IMR-90 (cell line): ENCODE data around the gene PRXL2C. TPM values are rescaled to one million over a fixed set of nuclear protein-coding genes. Genes with fewer than 3 reads are reported as not detected.

Experiments used
- ATAC-seq: fragments of 200-7000 bp; cut with Tn5 transposase; 2 replicates; pipeline ENCODE4 v1.9.1; 2020; ENCODE audit warnings: low read depth, mild to moderate bottlenecking, moderate library complexity
- BruUV-seq: library from RNA; stranded (reverse); fragments of 400-500 nt; replicated peaks from 2 replicates; lab custom pipeline; 2021; lab: Mats Ljungman, UMichigan
- CTCF ChIA-PET: fragments of 300-600 bp; formaldehyde crosslinking; extraction: SDS; loops from one replicate; lab custom pipeline; 2021; ENCODE audit warnings: antibody characterized with exemption; lab: Yijun Ruan, JAX
- POLR2A ChIA-PET: fragments of 300-600 bp; sonication (Branson Sonifier 250); formaldehyde crosslinking; loops from one replicate; lab custom pipeline; 2022; ENCODE audit warnings: antibody characterized with exemption; ENCODE audit not compliant: unreplicated experiment; lab: Charles Lee
- DNase-seq: peaks from one replicate; pipeline ENCODE4 v3.0.0; 2013
- H2AFZ ChIP-seq: replicated peaks from 2 replicates; pipeline ENCODE3; 2013; ENCODE audit warnings: low read length, mild to moderate bottlenecking; ENCODE audit not compliant: poor library complexity
- H2AK5ac ChIP-seq: 2 replicates; pipeline ENCODE4 v1.6.1; 2013; ENCODE audit warnings: low read depth, low read length, inconsistent platforms
- H2AK9ac ChIP-seq: replicated peaks from 2 replicates; pipeline ENCODE3; 2013; ENCODE audit warnings: mild to moderate bottlenecking, low read depth, low read length, moderate library complexity; ENCODE audit not compliant: poor library complexity
- H2BK120ac ChIP-seq: 2 replicates; pipeline ENCODE4 v1.6.1; 2013; ENCODE audit warnings: low read depth, low read length, inconsistent platforms
- H2BK15ac ChIP-seq: 3 replicates; pipeline ENCODE4 v1.6.1; 2013; ENCODE audit warnings: low read depth, low read length, inconsistent platforms
- H2BK20ac ChIP-seq: 2 replicates; pipeline ENCODE4 v1.6.1; 2013; ENCODE audit warnings: low read depth, mild to moderate bottlenecking, inconsistent platforms, low read length, moderate library complexity
- H2BK5ac ChIP-seq: 2 replicates; pipeline ENCODE4 v1.6.1; 2013; ENCODE audit warnings: mild to moderate bottlenecking, low read depth, low read length, inconsistent platforms; ENCODE audit not compliant: poor library complexity, severe bottlenecking
- H3K14ac ChIP-seq: replicated peaks from 2 replicates; pipeline ENCODE4 v1.6.1; 2013; ENCODE audit warnings: low read depth, low read length, inconsistent platforms
- H3K18ac ChIP-seq: 2 replicates; pipeline ENCODE4 v1.6.1; 2013; ENCODE audit warnings: low read depth, low read length, control low read depth
- H3K23ac ChIP-seq: 2 replicates; pipeline ENCODE4 v1.6.1; 2013; ENCODE audit warnings: low read depth, low read length, inconsistent platforms
- H3K27ac ChIP-seq: 2 replicates; pipeline ENCODE4 v1.5.1; 2013; ENCODE audit warnings: mild to moderate bottlenecking, control low read depth, low read length; ENCODE audit not compliant: insufficient read depth
- H3K27me3 ChIP-seq: 2 replicates; pipeline ENCODE4 v1.6.1; 2013; ENCODE audit warnings: low read length; ENCODE audit not compliant: control insufficient read depth, insufficient read depth
- H3K36me3 ChIP-seq: 2 replicates; pipeline ENCODE4 v1.6.1; 2013; ENCODE audit warnings: low read length, mixed read lengths; ENCODE audit not compliant: control insufficient read depth, insufficient read depth
- H3K4ac ChIP-seq: 2 replicates; pipeline ENCODE4 v1.6.1; 2013; ENCODE audit warnings: low read depth, low read length, inconsistent platforms
- H3K4me1 ChIP-seq: 2 replicates; pipeline ENCODE4 v1.6.1; 2013; ENCODE audit warnings: low read length, mixed read lengths; ENCODE audit not compliant: control insufficient read depth, insufficient read depth
- H3K4me2 ChIP-seq: 2 replicates; pipeline ENCODE4 v1.6.1; 2013; ENCODE audit warnings: low read depth, mild to moderate bottlenecking, control low read depth, low read length, moderate library complexity
- H3K4me3 ChIP-seq: 2 replicates; pipeline ENCODE4 v1.5.1; 2013; ENCODE audit warnings: low read depth, mild to moderate bottlenecking, control low read depth, low read length, moderate library complexity; ENCODE audit not compliant: insufficient read depth
- H3K56ac ChIP-seq: 2 replicates; pipeline ENCODE4 v1.6.1; 2013; ENCODE audit warnings: low read length, inconsistent platforms; ENCODE audit not compliant: insufficient read depth; ENCODE audit errors: extremely low read depth
- H3K79me1 ChIP-seq, 2 experiments: 2 replicates each; pipeline ENCODE4 v1.6.1; 2013; ENCODE audit warnings: low read length in 2 of 2, inconsistent platforms in 1 of 2, low read depth in 1 of 2
- H3K9ac ChIP-seq: 2 replicates; pipeline ENCODE4 v1.6.1; 2013; ENCODE audit warnings: low read depth, low read length, control low read depth
- H3K9me1 ChIP-seq: 2 replicates; pipeline ENCODE4 v1.6.1; 2013; ENCODE audit warnings: low read length, inconsistent platforms; ENCODE audit not compliant: insufficient read depth
- H3K9me3 ChIP-seq: 2 replicates; pipeline ENCODE4 v1.6.1; 2013; ENCODE audit warnings: low read length; ENCODE audit not compliant: control insufficient read depth, insufficient read depth
- H4K20me1 ChIP-seq: 2 replicates; pipeline ENCODE4 v1.6.1; 2013; ENCODE audit warnings: low read length, inconsistent platforms; ENCODE audit not compliant: insufficient read depth
- H4K5ac ChIP-seq: 2 replicates; pipeline ENCODE4 v1.6.1; 2013; ENCODE audit warnings: mild to moderate bottlenecking, low read depth, low read length, control low read depth
- H4K8ac ChIP-seq, 2 experiments: 2 replicates each; pipeline ENCODE4 v1.6.1; 2013; ENCODE audit warnings: low read depth in 2 of 2, low read length in 2 of 2, control low read depth in 1 of 2, inconsistent platforms in 1 of 2
- H4K91ac ChIP-seq: 2 replicates; pipeline ENCODE4 v1.6.1; 2013; ENCODE audit warnings: low read depth, low read length, inconsistent platforms; ENCODE audit not compliant: insufficient read depth
- BHLHE40 ChIP-seq: fragments of 150-350 bp; IDR thresholded peaks from 2 replicates; pipeline ENCODE4 v1.6.1; 2016; ENCODE audit warnings: mild to moderate bottlenecking, low read depth, low read length
- CEBPB ChIP-seq: IDR thresholded peaks from 2 replicates; pipeline ENCODE4 v1.6.1; 2012; ENCODE audit warnings: low read depth, low read length, improper control_type of control experiment
- CHD1 ChIP-seq: IDR thresholded peaks from 2 replicates; pipeline ENCODE4 v1.6.1; 2012; ENCODE audit warnings: low read depth, low read length, improper control_type of control experiment
- CTCF ChIP-seq: conservative IDR thresholded peaks from 2 replicates; pipeline ENCODE4 v1.5.1; 2012; ENCODE audit warnings: mild to moderate bottlenecking, low read depth, low read length, improper control_type of control experiment
- MXI1 ChIP-seq: IDR thresholded peaks from 2 replicates; pipeline ENCODE4 v1.6.1; 2012; ENCODE audit warnings: low read depth, mild to moderate bottlenecking, low read length, moderate library complexity, borderline replicate concordance
- RCOR1 ChIP-seq: IDR thresholded peaks from 2 replicates; pipeline ENCODE4 v1.6.1; 2012; ENCODE audit warnings: mild to moderate bottlenecking, low read length, improper control_type of control experiment; ENCODE audit not compliant: insufficient replicate concordance
- RFX5 ChIP-seq: IDR thresholded peaks from 2 replicates; pipeline ENCODE4 v1.8.0; 2012; ENCODE audit warnings: low read depth, mild to moderate bottlenecking, low read length, moderate library complexity
- USF2 ChIP-seq: fragments of 150-350 bp; IDR thresholded peaks from 2 replicates; pipeline ENCODE4 v1.6.1; 2017; ENCODE audit warnings: mild to moderate bottlenecking, antibody characterized with exemption, low read length, low read depth
- WGBS, 2 experiments: methylation state at CpG; one replicate each; pipeline versions ENCODE4 v1.1.5 to v1.1.7; 2013; ENCODE audit warnings: missing lambda C conversion rate in 2 of 2; ENCODE audit not compliant: insufficient read length in 1 of 2; ENCODE audit errors: extremely low coverage in 2 of 2; 5-methylcytosine and 5-hydroxymethylcytosine counted together
- dilution Hi-C: fragments of 300-500 bp; cut with HindIII; formaldehyde crosslinking; loops from one replicate; pipeline ENCODE4 v1.14.3; 2018; ENCODE audit warnings: low sequenced_read_pairs; ENCODE audit not compliant: unreplicated experiment
- in situ Hi-C: fragments of 300-500 bp; cut with MboI; formaldehyde crosslinking; loops from 3 replicates; pipeline ENCODE4 v1.14.3; 2019; ENCODE audit warnings: low sequenced_read_pairs, inconsistent platforms, mixed read lengths
- intact Hi-C: fragments of 100-400 bp; cut with micrococcal nuclease; formaldehyde crosslinking; loops from 2 replicates; pipeline ENCODE4 v1.10.0; 2022
- polyA plus RNA-seq, 3 experiments: library from polyadenylated mRNA; depleted of rRNA; stranded (reverse); fragments of >200 nt; gene quantifications; 2 replicates each; pipeline ENCODE4 v1.2.3, GENCODE V29; 2012; ENCODE audit warnings: low replicate concordance in 1 of 3
- total RNA-seq: library from RNA; depleted of rRNA; stranded (reverse); fragments of >200 nt; gene quantifications from 2 replicates; pipeline ENCODE4 v1.2.3, GENCODE V29; 2012

The PRXL2C gene
- total and polyA plus RNA-seq, 2 of the 4 experiments (the other 2 are of a cell fraction), result 2.7 to 9.0 TPM

- dilution Hi-C loops (no loop called here), in situ Hi-C loops (no loop called here), intact Hi-C loops (no loop called here)
- peak; percentile 86 for DNase-seq
- TF ChIP-seq USF2, result peak; percentile 71; the same call in 1 of the 2 replicates
- TF ChIP-seq RFX5, result no peak
- TF ChIP-seq BHLHE40, result peak; percentile 64; the same call in 1 of the 2 replicates
- TF ChIP-seq MXI1, result no peak
- no peak for TF ChIP-seq RCOR1
- TF ChIP-seq CHD1, result no peak
- TF ChIP-seq CTCF, result no peak
- TF ChIP-seq CEBPB, result peak; percentile 54
- H3K9me1 ChIP-seq, result 0 out of 2 replicates have a peak, but pooled peaks cover 2% of the 10 kb centered on the region
- peak overlapping the region; percentile 6 for H2AFZ ChIP-seq
- H3K27me3 ChIP-seq, result no peaks in the 10 kb centered on the region
- peak overlapping the region; percentile 26 to 66; a peak in 3 of 4 replicates for H4K8ac ChIP-seq
- peak; percentile 98 for ATAC-seq
- peaks cover 8% of the 10 kb centered on the region; the same call in 1 of the 2 replicates for H3K36me3 ChIP-seq
- peak overlapping the region; percentile 73 for H2BK120ac ChIP-seq
- H3K27ac ChIP-seq, result peak overlapping the region; percentile 54; the same call in 1 of the 2 replicates
- no peak overlapping the region for H3K4me2 ChIP-seq
- peak overlapping the region; percentile 57 for H2BK20ac ChIP-seq
- H3K4me1 ChIP-seq, result peaks cover 1% of the 10 kb centered on the region; the same call in 1 of the 2 replicates
- no peak overlapping the region for H3K4me3 ChIP-seq
- H3K9me3 ChIP-seq, result no peaks in the 10 kb centered on the region
- H2BK5ac ChIP-seq, result peak overlapping the region; percentile 77
- peak overlapping the region; percentile 63 for H3K14ac ChIP-seq
- H3K9ac ChIP-seq, result no peak overlapping the region
- ChIA-PET POLR2A (interaction anchor here (0.9 kb wide), 1 partner anchor 647 kb away, joined by 4 read pairs; no protein-coding TSS in a partner anchor), CTCF (no interaction called here)
- peak overlapping the region; percentile 39; the same call in 1 of the 2 replicates for H3K23ac ChIP-seq
- H3K56ac ChIP-seq, result no peak overlapping the region
- peak overlapping the region; percentile 19; the same call in 1 of the 2 replicates for H4K91ac ChIP-seq
- peak overlapping the region; percentile 50; the same call in 1 of the 2 replicates for H4K5ac ChIP-seq
- no TSS peak for BruUV-seq
- 58% methylated on average over 5 of the region's 13 CpGs; no CpG with 5 or more reads in 1 of the 2 experiments for WGBS, 2 experiments
- H2AK9ac ChIP-seq, result no peak overlapping the region
- 0 out of 4 replicates have a peak, but pooled peaks cover 0 to 5% of the 10 kb centered on the region in 2 experiments for H3K79me1 ChIP-seq
- no peaks in the 10 kb centered on the region for H4K20me1 ChIP-seq
- H2BK15ac ChIP-seq, result peak overlapping the region; percentile 64; the same call in 2 of the 3 replicates
- H3K18ac ChIP-seq, result peak overlapping the region; percentile 72; the same call in 1 of the 2 replicates
- peak overlapping the region; percentile 31 for H2AK5ac ChIP-seq
- H3K4ac ChIP-seq, result peak overlapping the region; percentile 70
These were observed 8.8 kb downstream of the PRXL2C start for GRCh38 chr9:96646081-96646991.
